Measurements from ENCODE around the gene ACAA2.

DNA sequence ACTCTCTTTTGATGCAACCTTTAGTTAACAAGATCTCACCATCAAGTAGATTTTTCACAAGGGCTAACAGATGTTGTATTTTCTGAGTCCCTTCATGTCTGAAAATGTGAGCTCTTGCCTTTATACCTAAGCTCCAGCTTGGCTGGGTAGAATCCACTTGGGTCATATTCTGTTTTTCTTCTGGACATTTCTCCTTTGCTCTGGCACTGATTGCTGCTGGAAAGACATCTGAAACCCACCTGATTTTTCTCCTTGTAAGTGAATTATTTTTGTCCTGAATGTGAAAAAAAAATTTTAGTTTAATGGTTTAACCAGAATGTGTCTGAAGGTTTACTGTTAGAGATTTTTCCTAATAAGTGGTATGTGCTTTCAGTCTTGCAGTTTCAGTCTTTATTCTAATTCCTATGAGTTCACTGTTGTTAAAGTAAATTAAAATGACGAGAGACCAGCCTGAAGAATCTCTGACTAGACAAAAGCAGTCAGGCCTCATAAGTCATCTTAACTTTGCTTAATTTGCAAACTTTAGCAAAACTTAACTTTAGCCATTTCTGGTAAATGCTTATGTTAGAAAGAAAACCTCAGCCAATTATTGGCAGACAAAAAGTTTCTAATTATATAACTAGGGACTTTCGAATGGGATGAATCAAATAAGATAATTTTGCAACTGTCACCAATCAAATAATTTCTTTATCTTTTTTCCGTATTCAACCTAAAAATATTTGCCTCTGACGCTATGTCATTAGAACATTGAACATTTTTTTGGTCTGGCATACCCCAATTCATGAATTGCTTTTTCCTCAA, 70.8 kb downstream of the ACAA2 start:
- TF ChIP-seq, protein P1, sequence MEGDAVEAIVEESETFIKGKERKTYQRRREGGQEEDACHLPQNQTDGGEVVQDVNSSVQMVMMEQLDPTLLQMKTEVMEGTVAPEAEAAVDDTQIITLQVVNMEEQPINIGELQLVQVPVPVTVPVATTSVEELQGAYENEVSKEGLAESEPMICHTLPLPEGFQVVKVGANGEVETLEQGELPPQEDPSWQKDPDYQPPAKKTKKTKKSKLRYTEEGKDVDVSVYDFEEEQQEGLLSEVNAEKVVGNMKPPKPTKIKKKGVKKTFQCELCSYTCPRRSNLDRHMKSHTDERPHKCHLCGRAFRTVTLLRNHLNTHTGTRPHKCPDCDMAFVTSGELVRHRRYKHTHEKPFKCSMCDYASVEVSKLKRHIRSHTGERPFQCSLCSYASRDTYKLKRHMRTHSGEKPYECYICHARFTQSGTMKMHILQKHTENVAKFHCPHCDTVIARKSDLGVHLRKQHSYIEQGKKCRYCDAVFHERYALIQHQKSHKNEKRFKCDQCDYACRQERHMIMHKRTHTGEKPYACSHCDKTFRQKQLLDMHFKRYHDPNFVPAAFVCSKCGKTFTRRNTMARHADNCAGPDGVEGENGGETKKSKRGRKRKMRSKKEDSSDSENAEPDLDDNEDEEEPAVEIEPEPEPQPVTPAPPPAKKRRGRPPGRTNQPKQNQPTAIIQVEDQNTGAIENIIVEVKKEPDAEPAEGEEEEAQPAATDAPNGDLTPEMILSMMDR (IDR thresholded peaks at IDR 0.05) = no peak
- TF ChIP-seq, protein P2, sequence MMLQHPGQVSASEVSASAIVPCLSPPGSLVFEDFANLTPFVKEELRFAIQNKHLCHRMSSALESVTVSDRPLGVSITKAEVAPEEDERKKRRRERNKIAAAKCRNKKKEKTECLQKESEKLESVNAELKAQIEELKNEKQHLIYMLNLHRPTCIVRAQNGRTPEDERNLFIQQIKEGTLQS (CRISPR knock-in tag; conservative IDR thresholded peaks at IDR 0.05) = no peak
- TF ChIP-seq ZNF138 (CRISPR knock-in tag; conservative IDR thresholded peaks at IDR 0.05) = no peak
- TF ChIP-seq, protein P3, sequence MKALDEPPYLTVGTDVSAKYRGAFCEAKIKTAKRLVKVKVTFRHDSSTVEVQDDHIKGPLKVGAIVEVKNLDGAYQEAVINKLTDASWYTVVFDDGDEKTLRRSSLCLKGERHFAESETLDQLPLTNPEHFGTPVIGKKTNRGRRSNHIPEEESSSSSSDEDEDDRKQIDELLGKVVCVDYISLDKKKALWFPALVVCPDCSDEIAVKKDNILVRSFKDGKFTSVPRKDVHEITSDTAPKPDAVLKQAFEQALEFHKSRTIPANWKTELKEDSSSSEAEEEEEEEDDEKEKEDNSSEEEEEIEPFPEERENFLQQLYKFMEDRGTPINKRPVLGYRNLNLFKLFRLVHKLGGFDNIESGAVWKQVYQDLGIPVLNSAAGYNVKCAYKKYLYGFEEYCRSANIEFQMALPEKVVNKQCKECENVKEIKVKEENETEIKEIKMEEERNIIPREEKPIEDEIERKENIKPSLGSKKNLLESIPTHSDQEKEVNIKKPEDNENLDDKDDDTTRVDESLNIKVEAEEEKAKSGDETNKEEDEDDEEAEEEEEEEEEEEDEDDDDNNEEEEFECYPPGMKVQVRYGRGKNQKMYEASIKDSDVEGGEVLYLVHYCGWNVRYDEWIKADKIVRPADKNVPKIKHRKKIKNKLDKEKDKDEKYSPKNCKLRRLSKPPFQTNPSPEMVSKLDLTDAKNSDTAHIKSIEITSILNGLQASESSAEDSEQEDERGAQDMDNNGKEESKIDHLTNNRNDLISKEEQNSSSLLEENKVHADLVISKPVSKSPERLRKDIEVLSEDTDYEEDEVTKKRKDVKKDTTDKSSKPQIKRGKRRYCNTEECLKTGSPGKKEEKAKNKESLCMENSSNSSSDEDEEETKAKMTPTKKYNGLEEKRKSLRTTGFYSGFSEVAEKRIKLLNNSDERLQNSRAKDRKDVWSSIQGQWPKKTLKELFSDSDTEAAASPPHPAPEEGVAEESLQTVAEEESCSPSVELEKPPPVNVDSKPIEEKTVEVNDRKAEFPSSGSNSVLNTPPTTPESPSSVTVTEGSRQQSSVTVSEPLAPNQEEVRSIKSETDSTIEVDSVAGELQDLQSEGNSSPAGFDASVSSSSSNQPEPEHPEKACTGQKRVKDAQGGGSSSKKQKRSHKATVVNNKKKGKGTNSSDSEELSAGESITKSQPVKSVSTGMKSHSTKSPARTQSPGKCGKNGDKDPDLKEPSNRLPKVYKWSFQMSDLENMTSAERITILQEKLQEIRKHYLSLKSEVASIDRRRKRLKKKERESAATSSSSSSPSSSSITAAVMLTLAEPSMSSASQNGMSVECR (CRISPR knock-in tag; IDR thresholded peaks at IDR 0.05; ENCODE audit: borderline replicate concordance) = no peak
- TF ChIP-seq, protein P4, sequence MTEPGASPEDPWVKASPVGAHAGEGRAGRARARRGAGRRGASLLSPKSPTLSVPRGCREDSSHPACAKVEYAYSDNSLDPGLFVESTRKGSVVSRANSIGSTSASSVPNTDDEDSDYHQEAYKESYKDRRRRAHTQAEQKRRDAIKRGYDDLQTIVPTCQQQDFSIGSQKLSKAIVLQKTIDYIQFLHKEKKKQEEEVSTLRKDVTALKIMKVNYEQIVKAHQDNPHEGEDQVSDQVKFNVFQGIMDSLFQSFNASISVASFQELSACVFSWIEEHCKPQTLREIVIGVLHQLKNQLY (CRISPR knock-in tag; IDR thresholded peaks at IDR 0.05) = no peak
- TF ChIP-seq FOXK1 (CRISPR knock-in tag; IDR thresholded peaks at IDR 0.05) = no peak
- TF ChIP-seq CBFB (CRISPR knock-in tag; IDR thresholded peaks at IDR 0.05; ENCODE audit: low read depth) = no peak
- TF ChIP-seq SP1 (CRISPR knock-in tag; conservative IDR thresholded peaks at IDR 0.05) = no peak
- TF ChIP-seq CREB1 (CRISPR knock-in tag; IDR thresholded peaks at IDR 0.05) = no peak
- no peak for TF ChIP-seq ELF4 (CRISPR knock-in tag; IDR thresholded peaks at IDR 0.05; ENCODE audit: low read depth)
- no peak for TF ChIP-seq ETV6 (CRISPR knock-in tag; IDR thresholded peaks at IDR 0.05)
- TF ChIP-seq, protein P5, sequence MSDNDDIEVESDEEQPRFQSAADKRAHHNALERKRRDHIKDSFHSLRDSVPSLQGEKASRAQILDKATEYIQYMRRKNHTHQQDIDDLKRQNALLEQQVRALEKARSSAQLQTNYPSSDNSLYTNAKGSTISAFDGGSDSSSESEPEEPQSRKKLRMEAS (CRISPR knock-in tag; IDR thresholded peaks at IDR 0.05) = no peak

Data from WTC11 (cell line).